PC-9 (cell line): Measurements from ENCODE around the gene KIF2A. TPM values are rescaled to one million over a fixed set of nuclear protein-coding genes. Genes with fewer than 3 reads are reported as not detected.

ENCODE experiments used
- BruUV-seq: library from RNA; stranded (reverse); fragments of 400-500 nt; replicated peaks from 2 replicates; lab custom pipeline; 2021; lab: Mats Ljungman, UMichigan
- CTCF ChIA-PET: fragments of 300-600 bp; sonication (Branson Sonifier 250); formaldehyde crosslinking; loops from one replicate; lab custom pipeline; 2022; ENCODE audit warnings: antibody characterized with exemption; lab: Charles Lee
- POLR2A ChIA-PET: fragments of 300-600 bp; sonication (Branson Sonifier 250); formaldehyde crosslinking; loops from one replicate; lab custom pipeline; 2022; ENCODE audit warnings: antibody characterized with exemption; ENCODE audit not compliant: unreplicated experiment; lab: Charles Lee
- DNase-seq, 2 experiments: peaks; one replicate each; pipeline versions ENCODE4 v3.0.0 to v3.0.0-alpha.2; 2015 to 2022; ENCODE audit warnings: mixed read lengths in 1 of 2
- H2AFZ ChIP-seq: fragments of 200-600 bp; sonication (generic); 2 replicates; pipeline ENCODE4 v1.8.1; 2017; ENCODE audit warnings: antibody characterized with exemption
- H3F3A ChIP-seq: fragments of 200-600 bp; sonication (generic); 2 replicates; pipeline ENCODE4 v1.8.1; 2017; ENCODE audit warnings: antibody characterized with exemption, mild to moderate bottlenecking, low read depth; ENCODE audit not compliant: insufficient read depth
- H3K27ac ChIP-seq: fragments of 200-600 bp; sonication (generic); 2 replicates; pipeline ENCODE4 v1.6.1; 2016; ENCODE audit warnings: mixed run types
- H3K27me3 ChIP-seq: fragments of 200-600 bp; sonication (generic); 2 replicates; pipeline ENCODE4 v1.6.1; 2016; ENCODE audit warnings: low read depth, mixed run types; ENCODE audit not compliant: insufficient read depth
- H3K36me3 ChIP-seq: fragments of 200-600 bp; sonication (generic); 2 replicates; pipeline ENCODE4 v1.6.1; 2016; ENCODE audit warnings: low read depth, mixed run types
- H3K4me1 ChIP-seq: fragments of 200-600 bp; sonication (generic); replicated peaks from 2 replicates; pipeline ENCODE4 v1.6.1; 2016; ENCODE audit warnings: mixed run types; ENCODE audit not compliant: insufficient read depth
- H3K4me2 ChIP-seq: fragments of 200-600 bp; sonication (generic); 2 replicates; pipeline ENCODE4 v1.6.1; 2017; ENCODE audit warnings: mixed run types
- H3K4me3 ChIP-seq: fragments of 200-600 bp; sonication (generic); 2 replicates; pipeline ENCODE4 v1.6.1; 2016; ENCODE audit warnings: mixed run types
- H3K79me2 ChIP-seq: fragments of 200-600 bp; sonication (generic); 2 replicates; pipeline ENCODE4 v1.6.1; 2017; ENCODE audit warnings: low read depth, mixed run types
- H3K9me2 ChIP-seq: fragments of 200-600 bp; sonication (generic); 2 replicates; pipeline ENCODE4 v1.8.1; 2017; ENCODE audit warnings: mild to moderate bottlenecking; ENCODE audit not compliant: insufficient read depth
- H3K9me3 ChIP-seq: fragments of 200-600 bp; sonication (generic); 2 replicates; pipeline ENCODE4 v1.8.1; 2016; ENCODE audit warnings: low read depth; ENCODE audit not compliant: insufficient read depth
- H4K20me1 ChIP-seq: fragments of 200-600 bp; sonication (generic); 2 replicates; pipeline ENCODE4 v1.8.1; 2017; ENCODE audit not compliant: insufficient read depth
- CTCF ChIP-seq: fragments of 200-600 bp; sonication (generic); conservative IDR thresholded peaks from 2 replicates; pipeline ENCODE4 v1.6.1; 2017; ENCODE audit warnings: mixed run types, antibody characterized with exemption, mild to moderate bottlenecking, moderate library complexity
- EZH2 ChIP-seq: fragments of 200-600 bp; sonication (generic); IDR thresholded peaks from 2 replicates; pipeline ENCODE4 v1.8.0; 2017; ENCODE audit warnings: antibody characterized with exemption, low read depth
- intact Hi-C: fragments of 100-400 bp; cut with micrococcal nuclease; formaldehyde crosslinking; loops from one replicate; pipeline ENCODE4 v1.10.0; 2022; ENCODE audit not compliant: unreplicated experiment
- total RNA-seq: library from RNA; stranded (reverse); gene quantifications from 2 replicates; pipeline ENCODE4 v1.2.3, GENCODE V29; 2021

The KIF2A gene
- total RNA-seq, 1 experiment from 2014 or later: 54.8 TPM

DNA sequence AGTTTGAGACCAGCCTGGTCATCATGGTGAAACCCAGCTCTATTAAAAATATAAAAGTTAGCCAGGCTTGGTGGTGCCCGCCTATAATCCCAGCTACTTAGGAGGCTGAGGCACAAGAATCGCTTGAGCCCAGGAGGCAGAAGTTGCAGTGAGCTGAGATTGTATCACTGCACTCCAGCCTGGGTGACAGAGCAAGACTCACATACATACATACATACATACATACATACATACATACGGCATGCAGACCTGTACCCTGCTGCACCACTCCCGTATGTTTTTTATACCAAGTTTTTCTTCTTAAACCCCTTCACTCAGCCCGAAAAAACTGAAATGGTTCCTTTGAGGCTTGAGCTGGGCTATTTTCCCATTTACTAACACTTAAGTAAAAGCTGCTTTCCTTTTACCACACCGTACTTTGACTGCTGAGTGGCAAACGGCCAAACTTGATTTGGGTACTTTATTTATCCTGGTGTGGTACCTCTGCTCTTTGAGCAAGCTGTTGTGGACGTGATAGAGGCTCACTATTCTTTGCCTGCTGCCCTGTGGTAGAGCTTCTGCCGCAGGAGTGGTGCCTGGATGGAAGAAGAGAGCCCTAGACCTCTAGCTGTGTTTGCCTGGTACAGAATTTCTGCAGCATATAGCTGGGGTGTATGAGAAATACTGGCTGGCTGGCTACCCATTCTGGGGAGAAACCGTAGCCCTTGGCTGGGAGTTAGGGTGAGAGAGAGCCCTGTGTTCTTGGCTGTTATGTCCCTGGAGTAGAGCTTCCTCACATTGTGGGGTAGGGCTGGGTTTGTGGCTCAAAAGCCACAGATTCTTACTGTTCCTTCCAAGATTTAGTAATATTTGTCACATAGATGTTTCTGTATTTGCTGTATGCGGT, 126.0 kb downstream of the KIF2A start:
- POLR2A ChIA-PET: interaction anchor here (0.6 kb wide), 1 partner anchor 28 kb away, joined by 5 read pairs; the partner anchor contains the start of gene DIMT1
- no TSS peak for BruUV-seq
- CTCF ChIA-PET: no interaction called here

DNA sequence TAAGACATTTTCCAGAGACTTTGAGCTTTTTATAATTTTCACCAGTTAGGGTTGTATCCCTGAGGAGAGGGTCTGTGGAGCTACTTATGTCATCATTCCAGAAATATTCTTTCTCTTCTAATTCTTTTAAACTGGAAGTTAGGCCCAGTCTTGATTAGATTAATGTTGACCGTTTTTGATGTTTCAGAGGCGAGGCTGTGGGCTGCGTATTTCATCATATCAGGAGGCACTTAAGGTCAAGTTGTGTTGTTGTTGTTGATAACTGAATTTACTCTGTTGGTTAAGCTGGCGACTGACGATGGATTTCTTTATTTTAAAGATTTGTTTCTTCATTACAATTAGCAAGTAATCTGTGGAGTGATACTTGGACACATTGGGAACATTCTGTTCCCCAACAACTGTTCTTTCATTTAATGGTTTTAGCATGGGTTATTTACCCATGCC, 126.6 kb downstream of the KIF2A start:
- TF ChIP-seq EZH2: no peak
- no peak for TF ChIP-seq CTCF
- 0 out of 2 replicates have a peak, but pooled peaks cover under 1% of the 10 kb centered on the region for H3K36me3 ChIP-seq
- H3K27me3 ChIP-seq: no peaks in the 10 kb centered on the region
- H4K20me1 ChIP-seq: peaks cover 39% of the 10 kb centered on the region
- POLR2A ChIA-PET: no interaction called here
- no peaks in the 10 kb centered on the region for H3F3A ChIP-seq
- no peak overlapping the region for H3K4me2 ChIP-seq
- no peaks in the 10 kb centered on the region for H3K4me1 ChIP-seq
- no peak overlapping the region for H3K27ac ChIP-seq
- CTCF ChIA-PET: no interaction called here
- no peaks in the 10 kb centered on the region for H3K9me3 ChIP-seq
- no TSS peak for BruUV-seq
- H3K4me3 ChIP-seq: no peak overlapping the region
- H2AFZ ChIP-seq: no peak overlapping the region
- peaks cover 73% of the 10 kb centered on the region for H3K79me2 ChIP-seq
- no peak for DNase-seq
- intact Hi-C loops: no loop called here
- no peaks in the 10 kb centered on the region for H3K9me2 ChIP-seq

More for the DNA sequence above, 126.0 kb downstream of the KIF2A start:
- no peak overlapping the region for H3K27ac ChIP-seq
- peaks cover 44% of the 10 kb centered on the region for H4K20me1 ChIP-seq
- H3K36me3 ChIP-seq: no peaks in the 10 kb centered on the region
- H3K27me3 ChIP-seq: no peaks in the 10 kb centered on the region
- no peak overlapping the region for H3K4me3 ChIP-seq
- no peak for DNase-seq
- no peak overlapping the region for H3K4me2 ChIP-seq
- intact Hi-C loops: no loop called here
- no peaks in the 10 kb centered on the region for H3K9me2 ChIP-seq
- peaks cover 80% of the 10 kb centered on the region for H3K79me2 ChIP-seq
- no peak for TF ChIP-seq CTCF
- TF ChIP-seq EZH2: no peak
- no peaks in the 10 kb centered on the region for H3K9me3 ChIP-seq
- no peak overlapping the region for H2AFZ ChIP-seq
- H3K4me1 ChIP-seq: no peaks in the 10 kb centered on the region
- H3F3A ChIP-seq: no peaks in the 10 kb centered on the region

Other genes with a start within 250 kb of the KIF2A start
- gene DIMT1, start 97.7 kb downstream of the KIF2A start, total RNA-seq: 17.7 and 20.8 TPM in 2 replicates
- 37.1 and 47.1 TPM in 2 replicates for gene IPO11, start 106.6 kb downstream of the KIF2A start, total RNA-seq